ENCODE data around the gene YWHAG. TPM values are rescaled to one million over a fixed set of nuclear protein-coding genes. Genes with fewer than 3 reads are reported as not detected.
"Not testable (repeated sequence)": the region's sequence is repeated elsewhere in the genome, so short reads cannot be mapped to it uniquely, and the experiment has no call there.

Gene YWHAG
- total RNA-seq, 1 experiment from 2014 or later = 241 TPM

- not testable (repeated sequence) for H3K9ac ChIP-seq (ENCODE audit: extremely low read depth, insufficient read length, low read length); H2BK15ac ChIP-seq (ENCODE audit: low read depth, low read length); H3K79me2 ChIP-seq (ENCODE audit: insufficient read depth, low read length); H3K36me3 Mint-ChIP-seq (ENCODE audit: insufficient read depth in 1 of 3, low read depth in 3 of 3); H3K27me3 Mint-ChIP-seq (ENCODE audit: low read depth); H3K79me1 ChIP-seq (ENCODE audit: insufficient read depth, low read depth, low read length, poor library complexity, severe bottlenecking); H3K23me2 ChIP-seq (ENCODE audit: insufficient read length, low read depth, low read length, poor library complexity, severe bottlenecking); H4K8ac ChIP-seq (replicated peaks; ENCODE audit: insufficient read length, low read depth, low read length); H3K9me3 ChIP-seq (ENCODE audit: control insufficient read depth, low read depth, low read length); H3K27me3 ChIP-seq (ENCODE audit: insufficient read depth, low read length); H3K56ac ChIP-seq (ENCODE audit: insufficient read length, low read depth, low read length); H2BK120ac ChIP-seq (ENCODE audit: low read depth, low read length, poor library complexity, severe bottlenecking); DNase-seq; H3K23ac ChIP-seq (ENCODE audit: insufficient read length, low read depth, low read length); H4K20me1 ChIP-seq (ENCODE audit: control insufficient read depth, insufficient read depth, insufficient read length); H3K4me2 ChIP-seq (ENCODE audit: insufficient read depth, insufficient read length, low read length); H2BK20ac ChIP-seq (ENCODE audit: low read depth, low read length, poor library complexity, severe bottlenecking); H3K9me3 Mint-ChIP-seq; H4K5ac ChIP-seq (ENCODE audit: insufficient read length, low read depth, low read length); H2BK5ac ChIP-seq (ENCODE audit: insufficient read length, low read length); H3K4me1 ChIP-seq (ENCODE audit: insufficient read depth, low read length); H3T11ph ChIP-seq (ENCODE audit: low read length); H3K4ac ChIP-seq (ENCODE audit: low read depth, low read length); H2AFZ ChIP-seq (ENCODE audit: low read length); H2AK5ac ChIP-seq (ENCODE audit: insufficient read length, low read length)
- no CpG with 5 or more reads among the region's 6 CpGs for WGBS (ENCODE audit: extremely low coverage, insufficient read length, low lambda C conversion rate)
- Histone ChIP-seq H3K18ac (ENCODE audit: insufficient read length, low read depth, low read length) (peak overlapping the region; percentile 83), H2BK12ac (ENCODE audit: insufficient read length, low read depth, low read length) (peak overlapping the region; percentile 69), H3K27ac (ENCODE audit: insufficient read length, low read depth, low read length) (peak overlapping the region; percentile 14), H4K91ac (ENCODE audit: insufficient read length, low read depth, low read length) (peak overlapping the region; percentile 72), H3K14ac (ENCODE audit: insufficient read depth, low read length) (peak overlapping the region; percentile 14)
- Mint-ChIP-seq H3K4me3 (peak overlapping the region in 1 of 2 experiments; percentile 26; a peak in 2 of 5 replicates), H3K4me1 (peaks cover 25 to 42% of the 10 kb centered on the region in 2 experiments), H3K27ac (peak overlapping the region in 2 of 3 experiments; percentile 2 to 92; a peak in 4 of 7 replicates)
Observed at GRCh38 chr7:76290847-76291350, 67.9 kb downstream of the YWHAG start.
